Activated CD8-positive, alpha-beta T cell treated with anti-CD3 and anti-CD28 coated beads for 36 hours (primary cell): ENCODE results near the gene TOR1AIP1. TPM values are rescaled to one million over a fixed set of nuclear protein-coding genes. Genes with fewer than 3 reads are reported as not detected.

Experiments
- ATAC-seq: fragments of 200-7000 bp; cut with Tn5 transposase; one replicate; pipeline ENCODE4 v1.10.0; 2021; ENCODE audit warnings: mild to moderate bottlenecking, moderate library complexity
- CTCF ChIA-PET: fragments of 350-600 bp; sonication (Branson Sonifier 250); formaldehyde crosslinking; loops from one replicate; lab custom pipeline; 2021; ENCODE audit warnings: antibody characterized with exemption; lab: Charles Lee
- POLR2A ChIA-PET: fragments of 350-600 bp; sonication (Branson Sonifier 250); formaldehyde crosslinking; loops from one replicate; lab custom pipeline; 2021; ENCODE audit warnings: antibody characterized with exemption; lab: Charles Lee
- DNase-seq: peaks from one replicate; pipeline ENCODE4 v3.0.0-alpha.2; 2020
- H3K27ac Mint-ChIP-seq: one replicate; pipeline ENCODE4 v1.8.0; 2021; ENCODE audit warnings: mild to moderate bottlenecking, mixed read lengths
- H3K27me3 Mint-ChIP-seq: one replicate; pipeline ENCODE4 v1.8.0; 2021; ENCODE audit warnings: mixed read lengths
- H3K36me3 Mint-ChIP-seq: one replicate; pipeline ENCODE4 v1.8.0; 2021; ENCODE audit warnings: low read depth, mixed read lengths
- H3K4me1 Mint-ChIP-seq: one replicate; pipeline ENCODE4 v1.8.0; 2021; ENCODE audit warnings: low read depth, mixed read lengths
- H3K4me3 Mint-ChIP-seq: one replicate; pipeline ENCODE4 v1.8.0; 2021; ENCODE audit warnings: mild to moderate bottlenecking, moderate library complexity, mixed read lengths
- H3K9me3 Mint-ChIP-seq: one replicate; pipeline ENCODE4 v1.8.0; 2021; ENCODE audit warnings: mixed read lengths
- CTCF ChIP-seq: fragments of 200-600 bp; IDR thresholded peaks from one replicate; pipeline ENCODE4 v1.8.0; 2022; ENCODE audit warnings: antibody characterized with exemption, mild to moderate bottlenecking
- intact Hi-C: fragments of 100-400 bp; cut with micrococcal nuclease; formaldehyde crosslinking; loops from one replicate; pipeline ENCODE4 v1.10.0; 2022
- total RNA-seq, 2 experiments: library from RNA; stranded (reverse); gene quantifications; one replicate each; pipeline ENCODE4 v1.2.3, GENCODE V29; 2021

TOR1AIP1 gene
- total RNA-seq, 2 experiments from 2014 or later: 38.3 to 45.8 TPM

DNA sequence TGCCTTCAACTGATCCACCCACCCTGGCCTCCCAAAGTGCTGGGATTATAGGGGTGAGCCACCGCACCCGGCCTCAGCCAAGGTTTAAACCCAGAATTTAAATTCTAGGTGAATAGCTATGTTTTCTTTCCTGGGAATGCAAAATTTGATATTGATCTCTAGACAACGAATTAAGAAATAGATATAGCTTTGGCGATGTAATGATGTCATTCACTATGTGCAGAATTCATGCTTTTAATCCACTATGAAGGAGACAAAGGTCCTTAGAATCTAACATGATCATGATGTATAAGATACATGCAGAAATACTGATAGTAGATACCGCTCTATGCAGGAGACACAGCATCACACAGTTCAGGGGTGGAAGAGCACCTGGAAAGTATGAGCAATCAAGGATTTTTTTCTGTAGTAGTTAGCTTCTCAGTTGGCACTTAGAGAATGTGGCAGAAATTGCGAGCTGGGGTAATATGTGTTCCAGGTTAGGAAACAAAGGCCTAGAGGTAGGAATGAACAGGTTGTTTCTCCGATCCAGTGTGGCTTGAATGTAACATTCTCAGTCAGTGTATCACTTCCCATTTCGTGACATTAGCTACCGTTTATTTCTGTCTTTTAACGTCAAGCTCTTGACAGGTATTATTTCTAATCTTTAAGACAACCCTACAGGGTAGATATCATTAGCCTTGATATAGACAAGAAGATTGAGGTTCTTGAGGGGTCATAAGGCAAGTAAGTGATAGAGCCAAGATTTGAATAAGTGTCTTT, 69.5 kb downstream of the TOR1AIP1 start:
- intact Hi-C loops: no loop called here
- peaks cover 24% of the 10 kb centered on the region for H3K4me1 Mint-ChIP-seq
- H3K27me3 Mint-ChIP-seq: no peaks in the 10 kb centered on the region
- TF ChIP-seq CTCF: no peak
- ChIA-PET POLR2A (interaction anchor here (1.4 to 2.1 kb wide), 4 partner anchors 11 to 71 kb away, joined by 3 to 6 read pairs (median 4); no protein-coding TSS in a partner anchor), CTCF (interaction anchor here (0.6 to 1.6 kb wide), 4 partner anchors 11 to 142 kb away, joined by 3 to 4 read pairs (median 3); no protein-coding TSS in a partner anchor)
- H3K36me3 Mint-ChIP-seq: no peaks in the 10 kb centered on the region
- ATAC-seq (no peak), DNase-seq (no peak)
- H3K9me3 Mint-ChIP-seq: no peaks in the 10 kb centered on the region
- H3K4me3 Mint-ChIP-seq: no peak overlapping the region
- peak overlapping the region; percentile 98 for H3K27ac Mint-ChIP-seq

DNA sequence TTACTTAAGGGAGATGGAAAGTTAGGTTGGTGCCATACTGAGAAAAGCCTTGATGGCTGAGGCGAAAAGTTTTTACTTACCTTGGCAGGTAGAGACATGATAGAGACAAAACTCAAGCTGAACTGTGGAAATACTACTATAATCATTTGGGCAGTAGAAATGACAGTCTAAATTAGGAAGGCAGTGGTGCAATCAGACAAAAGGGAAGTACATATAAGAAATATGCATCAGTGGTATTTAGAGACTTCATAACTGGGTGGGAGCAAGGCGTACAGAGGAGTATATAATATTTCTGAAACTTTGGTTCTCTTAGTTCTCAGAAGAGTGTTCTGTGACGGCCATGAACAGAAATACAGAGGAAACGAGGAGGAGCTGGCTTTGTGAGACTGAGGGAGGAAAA, 70.1 kb downstream of the TOR1AIP1 start:
- peak overlapping the region; percentile 98 for H3K27ac Mint-ChIP-seq
- no peaks in the 10 kb centered on the region for H3K9me3 Mint-ChIP-seq
- H3K4me3 Mint-ChIP-seq: peak overlapping the region; percentile 29
- no peak for TF ChIP-seq CTCF
- intact Hi-C loops: no loop called here
- ChIA-PET POLR2A (interaction anchor here (1.4 to 2.1 kb wide), 3 partner anchors 12 to 69 kb away, joined by 3 to 6 read pairs (median 3); no protein-coding TSS in a partner anchor), CTCF (interaction anchor here (0.9 to 1.6 kb wide), 2 partner anchors 11 to 30 kb away, joined by 3 to 4 read pairs; no protein-coding TSS in a partner anchor)
- peaks cover 28% of the 10 kb centered on the region for H3K4me1 Mint-ChIP-seq
- DNase-seq (no peak), ATAC-seq (no peak)
- no peaks in the 10 kb centered on the region for H3K27me3 Mint-ChIP-seq
- no peaks in the 10 kb centered on the region for H3K36me3 Mint-ChIP-seq

- no peaks in the 10 kb centered on the region for H3K36me3 Mint-ChIP-seq
- peak; percentile 77 for DNase-seq
- peaks cover 37% of the 10 kb centered on the region for H3K4me1 Mint-ChIP-seq
- intact Hi-C loops: loop anchor here (1.0 kb wide), 1 partner anchor 72 kb away; the partner anchor contains the start of gene TOR1AIP1
- H3K9me3 Mint-ChIP-seq: no peaks in the 10 kb centered on the region
- ATAC-seq: peak; percentile 19
- H3K27ac Mint-ChIP-seq: peak overlapping the region; percentile 98
- H3K4me3 Mint-ChIP-seq: peak overlapping the region; percentile 86
- CTCF ChIA-PET: interaction anchor here (0.8 to 2.8 kb wide), 7 partner anchors 10 to 139 kb away, joined by 3 to 10 read pairs (median 3); no protein-coding TSS in a partner anchor
- TF ChIP-seq CTCF: peak; percentile 62
- POLR2A ChIA-PET: interaction anchor here (0.6 to 2.1 kb wide), 9 partner anchors 12 to 201 kb away, joined by 3 to 15 read pairs (median 4); partner anchors contain the start of genes TOR1AIP1 and TOR1AIP2
- no peaks in the 10 kb centered on the region for H3K27me3 Mint-ChIP-seq
These were observed 71.9 kb downstream of the TOR1AIP1 start for GRCh38 chr1:179953974-179954492.

- DNase-seq: peak; percentile 99
- ChIA-PET POLR2A (interaction anchor here (0.6 to 2.1 kb wide), 13 partner anchors 12 to 201 kb away, joined by 3 to 15 read pairs (median 4); partner anchors contain the start of genes TOR1AIP1 and TOR1AIP2), CTCF (interaction anchor here (0.8 to 2.8 kb wide), 7 partner anchors 11 to 140 kb away, joined by 3 to 10 read pairs (median 3); no protein-coding TSS in a partner anchor)
- peak; percentile 94 for ATAC-seq
- peak within 1 kb of the TSS; percentile 98 for H3K27ac Mint-ChIP-seq
- no peaks in the 10 kb centered on the region for H3K27me3 Mint-ChIP-seq
- no peaks in the 10 kb centered on the region for H3K36me3 Mint-ChIP-seq
- no peak for TF ChIP-seq CTCF
- peak within 1 kb of the TSS; percentile 86 for H3K4me3 Mint-ChIP-seq
- intact Hi-C loops: loop anchor here (1.0 kb wide), 1 partner anchor 72 kb away; the partner anchor contains the start of gene TOR1AIP1
- no peaks in the 10 kb centered on the region for H3K9me3 Mint-ChIP-seq
- H3K4me1 Mint-ChIP-seq: peaks cover 40% of the 10 kb centered on the region
These were observed 72.6 kb downstream of the TOR1AIP1 start, which contains the start of gene CEP350 for GRCh38 chr1:179954493-179955286. TSS of gene CEP350 (plus strand) at chr1:179954810. CDS start at chr1:179986182, 31,372 bp downstream.
